NB4 (cell line): ENCODE measurements around the gene CRTAC1.

Experiments
- MAX ChIP-seq: IDR thresholded peaks from 2 replicates; pipeline ENCODE4 v1.6.1; 2011; ENCODE audit warnings: low read depth, low read length
- POLR2A ChIP-seq: IDR thresholded peaks from 2 replicates; pipeline ENCODE4 v1.6.1; 2011; ENCODE audit warnings: mild to moderate bottlenecking; ENCODE audit not compliant: insufficient read length; ENCODE audit errors: extremely low read depth
- TF ChIP-seq, protein P1 (sequence below): IDR thresholded peaks from one replicate; pipeline ENCODE4 v1.5.1; 2012; ENCODE audit warnings: low read depth, low read length

- TF ChIP-seq, protein P1, sequence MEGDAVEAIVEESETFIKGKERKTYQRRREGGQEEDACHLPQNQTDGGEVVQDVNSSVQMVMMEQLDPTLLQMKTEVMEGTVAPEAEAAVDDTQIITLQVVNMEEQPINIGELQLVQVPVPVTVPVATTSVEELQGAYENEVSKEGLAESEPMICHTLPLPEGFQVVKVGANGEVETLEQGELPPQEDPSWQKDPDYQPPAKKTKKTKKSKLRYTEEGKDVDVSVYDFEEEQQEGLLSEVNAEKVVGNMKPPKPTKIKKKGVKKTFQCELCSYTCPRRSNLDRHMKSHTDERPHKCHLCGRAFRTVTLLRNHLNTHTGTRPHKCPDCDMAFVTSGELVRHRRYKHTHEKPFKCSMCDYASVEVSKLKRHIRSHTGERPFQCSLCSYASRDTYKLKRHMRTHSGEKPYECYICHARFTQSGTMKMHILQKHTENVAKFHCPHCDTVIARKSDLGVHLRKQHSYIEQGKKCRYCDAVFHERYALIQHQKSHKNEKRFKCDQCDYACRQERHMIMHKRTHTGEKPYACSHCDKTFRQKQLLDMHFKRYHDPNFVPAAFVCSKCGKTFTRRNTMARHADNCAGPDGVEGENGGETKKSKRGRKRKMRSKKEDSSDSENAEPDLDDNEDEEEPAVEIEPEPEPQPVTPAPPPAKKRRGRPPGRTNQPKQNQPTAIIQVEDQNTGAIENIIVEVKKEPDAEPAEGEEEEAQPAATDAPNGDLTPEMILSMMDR = peak; percentile 96
- TF ChIP-seq POLR2A = no peak
- no peak for TF ChIP-seq MAX
These were observed 2.2 kb downstream of the CRTAC1 start for GRCh38 chr10:98028168-98028770.
